Measurements from ENCODE around the gene RTN4R.

RTN4R gene

GRCh38 chr22:20204311-20204710, 63.8 kb downstream of the RTN4R start:
- Histone ChIP-seq H3K27ac (replicated peaks; ENCODE audit: low read length) (no peak overlapping the region), H2BK5ac (ENCODE audit: low read length) (peak overlapping the region; percentile 54), H3K4me3 (ENCODE audit: low read length in 2 of 2) (peak overlapping the region in 1 of 2 donors; percentile 37), H3K79me1 (ENCODE audit: low read depth, low read length) (no peaks in the 10 kb centered on the region), H2BK15ac (ENCODE audit: low read length) (peak overlapping the region; percentile 96), H3K23ac (ENCODE audit: low read depth, low read length, poor library complexity) (peak overlapping the region; percentile 60), H3K9me3 (replicated peaks in 1 of 2; ENCODE audit: control insufficient read depth in 2 of 2, insufficient read depth in 1 of 2, low read depth in 1 of 2, low read length in 2 of 2) (no peaks in the 10 kb centered on the region), H2AFZ (ENCODE audit: low read length) (peak overlapping the region; percentile 59), H4K91ac (ENCODE audit: low read depth, low read length, poor library complexity) (no peak overlapping the region), H4K8ac (ENCODE audit: low read depth, low read length) (no peak overlapping the region), H3K18ac (ENCODE audit: low read length) (peak overlapping the region; percentile 97), H2BK12ac (ENCODE audit: low read length) (peak overlapping the region; percentile 68), H3K4ac (ENCODE audit: low read length) (no peak overlapping the region), H3K4me2 (ENCODE audit: insufficient read depth, low read length, poor library complexity, severe bottlenecking) (no peak overlapping the region), H3K36me3 (replicated peaks in 1 of 2; ENCODE audit: control insufficient read depth in 2 of 2, insufficient read depth in 2 of 2, low read length in 2 of 2) (no peaks in the 10 kb centered on the region), H3K9ac (ENCODE audit: low read depth, low read length, poor library complexity) (peak overlapping the region; percentile 22), H2AK5ac (ENCODE audit: low read depth, low read length) (peak overlapping the region; percentile 95), H3K14ac (ENCODE audit: low read length) (peak overlapping the region; percentile 89), H2BK120ac (ENCODE audit: low read depth, low read length) (no peak overlapping the region), H3K27me3 (ENCODE audit: control insufficient read depth in 3 of 3, insufficient read depth in 3 of 3, low read depth in 1 of 3, low read length in 3 of 3) (peaks cover 0 to 30% (median 7%) of the 10 kb centered on the region in 3 experiments), H3K4me1 (ENCODE audit: control insufficient read depth in 2 of 2, insufficient read depth in 1 of 2, low read depth in 1 of 2, low read length in 2 of 2) (peaks cover 32 to 60% of the 10 kb centered on the region in 2 donors)
- DNase-seq (ENCODE audit: low spot score) = no peak
- WGBS, 2 donors (ENCODE audit: extremely low coverage in 2 of 2, insufficient read length in 2 of 2, insufficient replicate concordance in 1 of 2) = no CpG with 5 or more reads among the region's 8 CpGs

- Histone ChIP-seq H3K79me1 (ENCODE audit: low read depth, low read length) (no peaks in the 10 kb centered on the region), H2BK15ac (ENCODE audit: low read length) (peak overlapping the region; percentile 96), H3K27ac (replicated peaks; ENCODE audit: low read length) (peak overlapping the region; percentile 38), H2BK5ac (ENCODE audit: low read length) (peak overlapping the region; percentile 54), H3K4me1 (ENCODE audit: control insufficient read depth in 2 of 2, insufficient read depth in 1 of 2, low read depth in 1 of 2, low read length in 2 of 2) (peaks cover 32 to 57% of the 10 kb centered on the region in 2 donors), H2BK120ac (ENCODE audit: low read depth, low read length) (no peak overlapping the region), H3K9ac (ENCODE audit: low read depth, low read length, poor library complexity) (peak overlapping the region; percentile 22), H3K4ac (ENCODE audit: low read length) (no peak overlapping the region), H3K27me3 (ENCODE audit: control insufficient read depth in 3 of 3, insufficient read depth in 3 of 3, low read depth in 1 of 3, low read length in 3 of 3) (peaks cover 0 to 36% (median 7%) of the 10 kb centered on the region in 3 experiments), H2AFZ (ENCODE audit: low read length) (peak overlapping the region; percentile 59), H3K4me2 (ENCODE audit: insufficient read depth, low read length, poor library complexity, severe bottlenecking) (peak overlapping the region; percentile 43), H4K91ac (ENCODE audit: low read depth, low read length, poor library complexity) (no peak overlapping the region), H3K23ac (ENCODE audit: low read depth, low read length, poor library complexity) (peak overlapping the region; percentile 82), H3K4me3 (ENCODE audit: low read length in 2 of 2) (no peak overlapping the region), H3K14ac (ENCODE audit: low read length) (peak overlapping the region; percentile 56), H3K18ac (ENCODE audit: low read length) (peak overlapping the region; percentile 97), H2BK12ac (ENCODE audit: low read length) (peak overlapping the region; percentile 28), H3K9me3 (replicated peaks in 1 of 2; ENCODE audit: control insufficient read depth in 2 of 2, insufficient read depth in 1 of 2, low read depth in 1 of 2, low read length in 2 of 2) (no peaks in the 10 kb centered on the region), H3K36me3 (replicated peaks in 1 of 2; ENCODE audit: control insufficient read depth in 2 of 2, insufficient read depth in 2 of 2, low read length in 2 of 2) (no peaks in the 10 kb centered on the region), H2AK5ac (ENCODE audit: low read depth, low read length) (peak overlapping the region; percentile 95), H4K8ac (ENCODE audit: low read depth, low read length) (no peak overlapping the region)
- whole genome bisulfite sequencing, 2 donors (ENCODE audit: extremely low coverage in 2 of 2, insufficient read length in 2 of 2, insufficient replicate concordance in 1 of 2) = no CpG with 5 or more reads among the region's 11 CpGs
- DNase-seq (ENCODE audit: low spot score) = peak; percentile 95
Observed at GRCh38 chr22:20203552-20204201, 64.4 kb downstream of the RTN4R start.

GRCh38 chr22:20203142-20203551, 65.0 kb downstream of the RTN4R start:
- no CpG with 5 or more reads among the region's 4 CpGs for WGBS, 2 donors (ENCODE audit: extremely low coverage in 2 of 2, insufficient read length in 2 of 2, insufficient replicate concordance in 1 of 2)
- Histone ChIP-seq H3K4me3 (ENCODE audit: low read length in 2 of 2) (no peak overlapping the region), H2BK12ac (ENCODE audit: low read length) (peak overlapping the region; percentile 8), H3K9ac (ENCODE audit: low read depth, low read length, poor library complexity) (no peak overlapping the region), H3K36me3 (replicated peaks in 1 of 2; ENCODE audit: control insufficient read depth in 2 of 2, insufficient read depth in 2 of 2, low read length in 2 of 2) (no peaks in the 10 kb centered on the region), H3K79me1 (ENCODE audit: low read depth, low read length) (no peaks in the 10 kb centered on the region), H2BK15ac (ENCODE audit: low read length) (no peak overlapping the region), H3K4ac (ENCODE audit: low read length) (no peak overlapping the region), H2BK5ac (ENCODE audit: low read length) (no peak overlapping the region), H3K18ac (ENCODE audit: low read length) (peak overlapping the region; percentile 74), H3K14ac (ENCODE audit: low read length) (peak overlapping the region; percentile 56), H2BK120ac (ENCODE audit: low read depth, low read length) (no peak overlapping the region), H2AK5ac (ENCODE audit: low read depth, low read length) (peak overlapping the region; percentile 88), H3K27me3 (ENCODE audit: control insufficient read depth in 3 of 3, insufficient read depth in 3 of 3, low read depth in 1 of 3, low read length in 3 of 3) (peaks cover 0 to 41% (median 7%) of the 10 kb centered on the region in 3 experiments), H4K91ac (ENCODE audit: low read depth, low read length, poor library complexity) (no peak overlapping the region), H2AFZ (ENCODE audit: low read length) (no peak overlapping the region), H3K4me2 (ENCODE audit: insufficient read depth, low read length, poor library complexity, severe bottlenecking) (no peak overlapping the region), H4K8ac (ENCODE audit: low read depth, low read length) (no peak overlapping the region), H3K9me3 (replicated peaks in 1 of 2; ENCODE audit: control insufficient read depth in 2 of 2, insufficient read depth in 1 of 2, low read depth in 1 of 2, low read length in 2 of 2) (no peaks in the 10 kb centered on the region), H3K27ac (replicated peaks; ENCODE audit: low read length) (peak overlapping the region; percentile 38), H3K23ac (ENCODE audit: low read depth, low read length, poor library complexity) (peak overlapping the region; percentile 87), H3K4me1 (ENCODE audit: control insufficient read depth in 2 of 2, insufficient read depth in 1 of 2, low read depth in 1 of 2, low read length in 2 of 2) (peaks cover 32 to 55% of the 10 kb centered on the region in 2 donors)
- no peak for DNase-seq (ENCODE audit: low spot score)

GRCh38 chr22:20201837-20202392, 66.2 kb downstream of the RTN4R start:
- peaks cover 0 to 53% (median 9%) of the 10 kb centered on the region in 3 experiments for H3K27me3 ChIP-seq (ENCODE audit: control insufficient read depth in 3 of 3, insufficient read depth in 3 of 3, low read depth in 1 of 3, low read length in 3 of 3)
- no peak overlapping the region for H4K91ac ChIP-seq (ENCODE audit: low read depth, low read length, poor library complexity)
- no peak overlapping the region for H2BK15ac ChIP-seq (ENCODE audit: low read length)
- H3K9me3 ChIP-seq (replicated peaks in 1 of 2; ENCODE audit: control insufficient read depth in 2 of 2, insufficient read depth in 1 of 2, low read depth in 1 of 2, low read length in 2 of 2) = no peaks in the 10 kb centered on the region
- no peak overlapping the region for H2BK5ac ChIP-seq (ENCODE audit: low read length)
- no peak overlapping the region for H3K4me2 ChIP-seq (ENCODE audit: insufficient read depth, low read length, poor library complexity, severe bottlenecking)
- no peaks in the 10 kb centered on the region for H3K36me3 ChIP-seq (replicated peaks in 1 of 2; ENCODE audit: control insufficient read depth in 2 of 2, insufficient read depth in 2 of 2, low read length in 2 of 2)
- no peak overlapping the region for H3K9ac ChIP-seq (ENCODE audit: low read depth, low read length, poor library complexity)
- H3K79me1 ChIP-seq (ENCODE audit: low read depth, low read length) = no peaks in the 10 kb centered on the region
- H2BK12ac ChIP-seq (ENCODE audit: low read length) = peak overlapping the region; percentile 79
- peak overlapping the region; percentile 74 for H3K18ac ChIP-seq (ENCODE audit: low read length)
- no peak overlapping the region for H2AFZ ChIP-seq (ENCODE audit: low read length)
- H3K23ac ChIP-seq (ENCODE audit: low read depth, low read length, poor library complexity) = peak overlapping the region; percentile 87
- peak overlapping the region; percentile 88 for H2AK5ac ChIP-seq (ENCODE audit: low read depth, low read length)
- WGBS, 2 donors (ENCODE audit: extremely low coverage in 2 of 2, insufficient read length in 2 of 2, insufficient replicate concordance in 1 of 2) = no CpG with 5 or more reads among the region's 13 CpGs
- no peak overlapping the region for H3K4me3 ChIP-seq (ENCODE audit: low read length in 2 of 2)
- H3K14ac ChIP-seq (ENCODE audit: low read length) = peak overlapping the region; percentile 95
- H2BK120ac ChIP-seq (ENCODE audit: low read depth, low read length) = no peak overlapping the region
- DNase-seq (ENCODE audit: low spot score) = no peak
- no peak overlapping the region for H3K27ac ChIP-seq (replicated peaks; ENCODE audit: low read length)
- H3K4ac ChIP-seq (ENCODE audit: low read length) = no peak overlapping the region
- H3K4me1 ChIP-seq (ENCODE audit: control insufficient read depth in 2 of 2, insufficient read depth in 1 of 2, low read depth in 1 of 2, low read length in 2 of 2) = peaks cover 26 to 43% of the 10 kb centered on the region in 2 donors
- no peak overlapping the region for H4K8ac ChIP-seq (ENCODE audit: low read depth, low read length)
